Stimulated activated CD8-positive, alpha-beta memory T cell treated with anti-CD3 and anti-CD28 coated beads, Interleukin-4, amount 100 ng/mL, for 4 hours (primary cell): Measurements from ENCODE around the gene PRM3.

Experiments
- DNase-seq, 2 donors: peaks; one replicate each; pipeline ENCODE4 v3.0.0-alpha.2; 2020; ENCODE audit warnings: low read depth in 2 of 2, low spot score in 1 of 2

PRM3 gene

GRCh38 chr16:11248133-11248532, 25.3 kb downstream of the PRM3 start:
- DNase-seq = no peak

- no peak for DNase-seq
Observed at GRCh38 chr16:11245988-11246387, 27.4 kb downstream of the PRM3 start.

- DNase-seq = no peak
Observed at GRCh38 chr16:11245222-11245737, 28.1 kb downstream of the PRM3 start.

- DNase-seq = no peak
Observed at GRCh38 chr16:11242658-11243057, 30.8 kb downstream of the PRM3 start.

- DNase-seq = no peak
Observed at GRCh38 chr16:11241480-11242204, 31.8 kb downstream of the PRM3 start.

- no peak for DNase-seq
Observed at GRCh38 chr16:11240636-11241473, 32.6 kb downstream of the PRM3 start.

- no peak for DNase-seq
Observed at GRCh38 chr16:11239644-11240632, 33.5 kb downstream of the PRM3 start.

- no peak for DNase-seq
Observed at GRCh38 chr16:11238272-11239202, 34.9 kb downstream of the PRM3 start.

- no peak for DNase-seq
Observed at GRCh38 chr16:11236461-11237254, 36.8 kb downstream of the PRM3 start.

GRCh38 chr16:11235703-11235991, 37.8 kb downstream of the PRM3 start:
- DNase-seq = no peak

GRCh38 chr16:11234884-11235702, 38.3 kb downstream of the PRM3 start:
- DNase-seq = no peak

GRCh38 chr16:11233727-11234376, 39.6 kb downstream of the PRM3 start:
- peak in 1 of 2 donors; percentile 65 for DNase-seq

GRCh38 chr16:11232852-11233726, 40.3 kb downstream of the PRM3 start:
- DNase-seq = peak; percentile 74 to 79

GRCh38 chr16:11232302-11232851, 41.1 kb downstream of the PRM3 start:
- DNase-seq = no peak

- no peak for DNase-seq
Observed at GRCh38 chr16:11231367-11231970, 42.0 kb downstream of the PRM3 start.

- DNase-seq = no peak
Observed at GRCh38 chr16:11229906-11230305, 43.5 kb downstream of the PRM3 start.
